IMR-90 (cell line): ENCODE data around the gene PRR20D. TPM values are rescaled to one million over a fixed set of nuclear protein-coding genes. Genes with fewer than 3 reads are reported as not detected.

Source experiments
- ATAC-seq: fragments of 200-7000 bp; cut with Tn5 transposase; 2 replicates; pipeline ENCODE4 v1.9.1; 2020; ENCODE audit warnings: low read depth, mild to moderate bottlenecking, moderate library complexity
- BruUV-seq: library from RNA; stranded (reverse); fragments of 400-500 nt; replicated peaks from 2 replicates; lab custom pipeline; 2021; lab: Mats Ljungman, UMichigan
- CTCF ChIA-PET: fragments of 300-600 bp; formaldehyde crosslinking; extraction: SDS; loops from one replicate; lab custom pipeline; 2021; ENCODE audit warnings: antibody characterized with exemption; lab: Yijun Ruan, JAX
- POLR2A ChIA-PET: fragments of 300-600 bp; sonication (Branson Sonifier 250); formaldehyde crosslinking; loops from one replicate; lab custom pipeline; 2022; ENCODE audit warnings: antibody characterized with exemption; ENCODE audit not compliant: unreplicated experiment; lab: Charles Lee
- DNase-seq: peaks from one replicate; pipeline ENCODE4 v3.0.0; 2013
- H2AFZ ChIP-seq: replicated peaks from 2 replicates; pipeline ENCODE3; 2013; ENCODE audit warnings: low read length, mild to moderate bottlenecking; ENCODE audit not compliant: poor library complexity
- H2AK5ac ChIP-seq: 2 replicates; pipeline ENCODE4 v1.6.1; 2013; ENCODE audit warnings: low read depth, low read length, inconsistent platforms
- H2AK9ac ChIP-seq: replicated peaks from 2 replicates; pipeline ENCODE3; 2013; ENCODE audit warnings: mild to moderate bottlenecking, low read depth, low read length, moderate library complexity; ENCODE audit not compliant: poor library complexity
- H2BK120ac ChIP-seq: 2 replicates; pipeline ENCODE4 v1.6.1; 2013; ENCODE audit warnings: low read depth, low read length, inconsistent platforms
- H2BK15ac ChIP-seq: 3 replicates; pipeline ENCODE4 v1.6.1; 2013; ENCODE audit warnings: low read depth, low read length, inconsistent platforms
- H2BK20ac ChIP-seq: 2 replicates; pipeline ENCODE4 v1.6.1; 2013; ENCODE audit warnings: low read depth, mild to moderate bottlenecking, inconsistent platforms, low read length, moderate library complexity
- H2BK5ac ChIP-seq: 2 replicates; pipeline ENCODE4 v1.6.1; 2013; ENCODE audit warnings: mild to moderate bottlenecking, low read depth, low read length, inconsistent platforms; ENCODE audit not compliant: poor library complexity, severe bottlenecking
- H3K14ac ChIP-seq: replicated peaks from 2 replicates; pipeline ENCODE4 v1.6.1; 2013; ENCODE audit warnings: low read depth, low read length, inconsistent platforms
- H3K18ac ChIP-seq: 2 replicates; pipeline ENCODE4 v1.6.1; 2013; ENCODE audit warnings: low read depth, low read length, control low read depth
- H3K23ac ChIP-seq: 2 replicates; pipeline ENCODE4 v1.6.1; 2013; ENCODE audit warnings: low read depth, low read length, inconsistent platforms
- H3K27ac ChIP-seq: 2 replicates; pipeline ENCODE4 v1.5.1; 2013; ENCODE audit warnings: mild to moderate bottlenecking, control low read depth, low read length; ENCODE audit not compliant: insufficient read depth
- H3K27me3 ChIP-seq: 2 replicates; pipeline ENCODE4 v1.6.1; 2013; ENCODE audit warnings: low read length; ENCODE audit not compliant: control insufficient read depth, insufficient read depth
- H3K36me3 ChIP-seq: 2 replicates; pipeline ENCODE4 v1.6.1; 2013; ENCODE audit warnings: low read length, mixed read lengths; ENCODE audit not compliant: control insufficient read depth, insufficient read depth
- H3K4ac ChIP-seq: 2 replicates; pipeline ENCODE4 v1.6.1; 2013; ENCODE audit warnings: low read depth, low read length, inconsistent platforms
- H3K4me1 ChIP-seq: 2 replicates; pipeline ENCODE4 v1.6.1; 2013; ENCODE audit warnings: low read length, mixed read lengths; ENCODE audit not compliant: control insufficient read depth, insufficient read depth
- H3K4me2 ChIP-seq: 2 replicates; pipeline ENCODE4 v1.6.1; 2013; ENCODE audit warnings: low read depth, mild to moderate bottlenecking, control low read depth, low read length, moderate library complexity
- H3K4me3 ChIP-seq: 2 replicates; pipeline ENCODE4 v1.5.1; 2013; ENCODE audit warnings: low read depth, mild to moderate bottlenecking, control low read depth, low read length, moderate library complexity; ENCODE audit not compliant: insufficient read depth
- H3K56ac ChIP-seq: 2 replicates; pipeline ENCODE4 v1.6.1; 2013; ENCODE audit warnings: low read length, inconsistent platforms; ENCODE audit not compliant: insufficient read depth; ENCODE audit errors: extremely low read depth
- H3K79me1 ChIP-seq, 2 experiments: 2 replicates each; pipeline ENCODE4 v1.6.1; 2013; ENCODE audit warnings: low read length in 2 of 2, inconsistent platforms in 1 of 2, low read depth in 1 of 2
- H3K9ac ChIP-seq: 2 replicates; pipeline ENCODE4 v1.6.1; 2013; ENCODE audit warnings: low read depth, low read length, control low read depth
- H3K9me1 ChIP-seq: 2 replicates; pipeline ENCODE4 v1.6.1; 2013; ENCODE audit warnings: low read length, inconsistent platforms; ENCODE audit not compliant: insufficient read depth
- H3K9me3 ChIP-seq: 2 replicates; pipeline ENCODE4 v1.6.1; 2013; ENCODE audit warnings: low read length; ENCODE audit not compliant: control insufficient read depth, insufficient read depth
- H4K20me1 ChIP-seq: 2 replicates; pipeline ENCODE4 v1.6.1; 2013; ENCODE audit warnings: low read length, inconsistent platforms; ENCODE audit not compliant: insufficient read depth
- H4K5ac ChIP-seq: 2 replicates; pipeline ENCODE4 v1.6.1; 2013; ENCODE audit warnings: mild to moderate bottlenecking, low read depth, low read length, control low read depth
- H4K8ac ChIP-seq, 2 experiments: 2 replicates each; pipeline ENCODE4 v1.6.1; 2013; ENCODE audit warnings: low read depth in 2 of 2, low read length in 2 of 2, control low read depth in 1 of 2, inconsistent platforms in 1 of 2
- H4K91ac ChIP-seq: 2 replicates; pipeline ENCODE4 v1.6.1; 2013; ENCODE audit warnings: low read depth, low read length, inconsistent platforms; ENCODE audit not compliant: insufficient read depth
- BHLHE40 ChIP-seq: fragments of 150-350 bp; IDR thresholded peaks from 2 replicates; pipeline ENCODE4 v1.6.1; 2016; ENCODE audit warnings: mild to moderate bottlenecking, low read depth, low read length
- ELK1 ChIP-seq: fragments of 150-350 bp; IDR thresholded peaks from 2 replicates; pipeline ENCODE4 v1.6.1; 2016; ENCODE audit warnings: low read depth, mild to moderate bottlenecking, low read length, moderate library complexity, borderline replicate concordance
- MAFK ChIP-seq: IDR thresholded peaks from 2 replicates; pipeline ENCODE4 v1.6.1; 2012; ENCODE audit warnings: low read depth, low read length, improper control_type of control experiment
- NFE2L2 ChIP-seq: fragments of 150-350 bp; IDR thresholded peaks from 2 replicates; pipeline ENCODE4 v1.6.1; 2016; ENCODE audit warnings: low read depth, mild to moderate bottlenecking, low read length
- RFX5 ChIP-seq: IDR thresholded peaks from 2 replicates; pipeline ENCODE4 v1.8.0; 2012; ENCODE audit warnings: low read depth, mild to moderate bottlenecking, low read length, moderate library complexity
- USF2 ChIP-seq: fragments of 150-350 bp; IDR thresholded peaks from 2 replicates; pipeline ENCODE4 v1.6.1; 2017; ENCODE audit warnings: mild to moderate bottlenecking, antibody characterized with exemption, low read length, low read depth
- WGBS, 2 experiments: methylation state at CpG; one replicate each; pipeline versions ENCODE4 v1.1.5 to v1.1.7; 2013; ENCODE audit warnings: missing lambda C conversion rate in 2 of 2; ENCODE audit not compliant: insufficient read length in 1 of 2; ENCODE audit errors: extremely low coverage in 2 of 2; 5-methylcytosine and 5-hydroxymethylcytosine counted together
- dilution Hi-C: fragments of 300-500 bp; cut with HindIII; formaldehyde crosslinking; loops from one replicate; pipeline ENCODE4 v1.14.3; 2018; ENCODE audit warnings: low sequenced_read_pairs; ENCODE audit not compliant: unreplicated experiment
- in situ Hi-C: fragments of 300-500 bp; cut with MboI; formaldehyde crosslinking; loops from 3 replicates; pipeline ENCODE4 v1.14.3; 2019; ENCODE audit warnings: low sequenced_read_pairs, inconsistent platforms, mixed read lengths
- intact Hi-C: fragments of 100-400 bp; cut with micrococcal nuclease; formaldehyde crosslinking; loops from 2 replicates; pipeline ENCODE4 v1.10.0; 2022
- polyA plus RNA-seq, 3 experiments: library from polyadenylated mRNA; depleted of rRNA; stranded (reverse); fragments of >200 nt; gene quantifications; 2 replicates each; pipeline ENCODE4 v1.2.3, GENCODE V29; 2012; ENCODE audit warnings: low replicate concordance in 1 of 3
- total RNA-seq: library from RNA; depleted of rRNA; stranded (reverse); fragments of >200 nt; gene quantifications from 2 replicates; pipeline ENCODE4 v1.2.3, GENCODE V29; 2012

PRR20D gene
- total and polyA plus RNA-seq, 2 of the 4 experiments (the other 2 are of a cell fraction): not detected

- intact Hi-C loops: no loop called here
- no peaks in the 10 kb centered on the region for H3K27me3 ChIP-seq
- POLR2A ChIA-PET: no interaction called here
- no peak overlapping the region for H3K27ac ChIP-seq
- dilution Hi-C loops: no loop called here
- BruUV-seq: no TSS peak
- CTCF ChIA-PET: no interaction called here
- no peak overlapping the region for H4K5ac ChIP-seq
- peaks cover 6% of the 10 kb centered on the region; the same call in 1 of the 2 replicates for H3K9me3 ChIP-seq
- no peaks in the 10 kb centered on the region for H3K4me1 ChIP-seq
- H2BK5ac ChIP-seq: no peak overlapping the region
- H3K4me2 ChIP-seq: no peak overlapping the region
- no peak overlapping the region for H2AK9ac ChIP-seq
- no peak overlapping the region for H3K9ac ChIP-seq
- H4K8ac ChIP-seq: no peak overlapping the region
- no peak overlapping the region for H2AK5ac ChIP-seq
- H3K36me3 ChIP-seq: no peaks in the 10 kb centered on the region
- in situ Hi-C loops: no loop called here
- no peak overlapping the region for H4K91ac ChIP-seq
- H3K79me1 ChIP-seq: no peaks in the 10 kb centered on the region
- no peak overlapping the region for H3K23ac ChIP-seq
- TF ChIP-seq MAFK (no peak), BHLHE40 (no peak), NFE2L2 (no peak), USF2 (no peak), RFX5 (no peak), ELK1 (no peak)
- H2BK15ac ChIP-seq: no peak overlapping the region
- H3K18ac ChIP-seq: no peak overlapping the region
- H3K14ac ChIP-seq: no peak overlapping the region
- no peak overlapping the region for H3K4me3 ChIP-seq
- no peak overlapping the region for H3K56ac ChIP-seq
- no peak overlapping the region for H3K4ac ChIP-seq
- H3K9me1 ChIP-seq: no peaks in the 10 kb centered on the region
- WGBS, 2 experiments: no CpG with 5 or more reads among the region's 6 CpGs
- no peaks in the 10 kb centered on the region for H4K20me1 ChIP-seq
- no peak overlapping the region for H2BK20ac ChIP-seq
- no peak overlapping the region for H2AFZ ChIP-seq
- ATAC-seq (no peak), DNase-seq (no peak)
- H2BK120ac ChIP-seq: no peak overlapping the region
These were observed 31.5 kb upstream of the PRR20D start for GRCh38 chr13:57128909-57129308.
